Activated naive CD4-positive, alpha-beta T cell treated with anti-CD3 and anti-CD28 coated beads, Interleukin-2, amount 50 U/mL, for 16 hours (primary cell): ENCODE data around the gene LAMP1.
"Not testable (repeated sequence)": the region's sequence is repeated elsewhere in the genome, so short reads cannot be mapped to it uniquely, and the experiment has no call there.

ENCODE experiments used
- DNase-seq: peaks from one replicate; pipeline ENCODE4 v3.0.0-alpha.2; 2020

LAMP1 gene

DNA sequence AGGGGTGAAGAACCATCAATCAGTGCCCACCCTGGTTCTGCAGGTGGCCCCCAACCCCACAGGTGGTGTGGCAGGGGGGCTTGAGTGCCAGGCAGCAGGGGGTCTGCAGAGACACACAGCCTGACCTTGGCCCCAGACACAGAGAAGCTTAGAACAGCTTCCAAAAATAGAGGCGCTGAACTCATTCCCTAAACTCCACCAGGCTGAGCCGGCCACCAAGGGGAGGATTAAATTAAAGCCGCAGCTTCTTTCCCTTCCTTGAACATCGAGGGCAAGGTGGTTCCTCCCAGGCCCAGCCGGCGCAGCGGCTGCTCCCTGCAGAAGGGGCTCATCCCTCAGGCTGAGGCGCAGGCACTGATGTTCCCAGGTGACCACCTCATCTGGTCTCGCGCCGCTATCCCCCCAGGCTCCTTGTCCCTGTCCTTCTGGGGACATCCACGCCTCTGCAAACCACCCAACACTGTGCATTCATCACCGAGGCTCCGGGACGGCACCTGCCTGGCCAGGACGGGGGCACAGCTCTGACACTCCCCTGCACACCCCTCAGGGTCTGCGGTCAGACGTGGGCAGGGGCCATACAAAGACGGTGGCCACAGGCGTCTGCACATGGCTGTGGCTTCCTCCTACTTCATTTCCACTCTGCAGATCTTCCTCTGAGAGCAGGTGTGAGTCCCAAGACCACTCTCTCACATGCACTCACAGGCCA is 30.9 kb downstream of the LAMP1 start:
- DNase-seq, result no peak

DNA sequence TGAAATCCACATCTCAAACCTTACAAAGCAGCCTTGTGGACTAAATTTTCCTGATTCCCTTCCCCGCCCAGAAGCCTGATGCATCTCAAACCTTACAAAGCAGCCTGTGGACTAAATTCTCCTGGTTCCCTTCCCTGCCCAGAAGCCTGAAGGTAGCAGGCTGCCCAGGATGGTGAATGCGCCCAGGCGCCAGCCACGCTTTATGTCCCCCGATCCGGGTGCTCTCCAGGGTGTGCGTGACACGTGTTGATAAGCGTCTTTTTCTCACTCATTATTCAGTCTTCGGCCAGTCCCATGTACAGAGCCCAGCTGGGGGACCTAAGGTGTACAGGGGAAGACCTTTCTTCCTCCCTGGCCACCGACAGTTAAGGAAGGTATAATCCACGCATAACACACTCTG is 31.8 kb downstream of the LAMP1 start:
- no peak for DNase-seq

DNA sequence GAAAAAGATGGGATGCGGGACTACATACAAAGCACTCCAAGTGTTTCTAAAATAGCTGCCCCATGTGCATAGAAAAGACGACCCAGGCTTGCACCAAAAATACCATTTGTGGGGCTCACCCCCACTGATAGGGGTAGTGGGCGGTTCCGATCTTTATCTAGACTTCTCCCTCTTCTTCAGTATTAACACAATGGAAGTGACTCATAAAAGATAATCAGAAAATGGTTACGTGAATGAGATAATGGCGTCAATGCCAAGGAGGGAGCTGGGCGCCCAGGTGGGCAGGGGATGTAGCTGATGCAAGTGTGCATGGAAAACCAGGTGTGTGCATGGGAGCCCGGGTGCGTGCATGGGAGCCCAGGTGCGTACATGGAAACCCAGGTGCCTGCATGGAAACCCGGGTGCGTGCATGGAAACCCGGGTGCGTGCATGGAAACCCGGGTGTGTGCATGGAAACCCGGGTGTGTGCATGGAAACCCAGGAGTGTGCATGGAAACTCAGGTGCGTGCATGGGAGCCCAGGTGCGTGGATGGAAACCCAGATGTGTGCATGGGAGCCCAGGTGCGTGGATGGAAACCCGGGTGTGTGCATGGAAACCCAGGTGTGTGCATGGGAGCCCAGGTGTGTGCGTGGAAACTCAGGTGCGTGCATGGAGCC is 32.7 kb downstream of the LAMP1 start:
- no peak for DNase-seq

DNA sequence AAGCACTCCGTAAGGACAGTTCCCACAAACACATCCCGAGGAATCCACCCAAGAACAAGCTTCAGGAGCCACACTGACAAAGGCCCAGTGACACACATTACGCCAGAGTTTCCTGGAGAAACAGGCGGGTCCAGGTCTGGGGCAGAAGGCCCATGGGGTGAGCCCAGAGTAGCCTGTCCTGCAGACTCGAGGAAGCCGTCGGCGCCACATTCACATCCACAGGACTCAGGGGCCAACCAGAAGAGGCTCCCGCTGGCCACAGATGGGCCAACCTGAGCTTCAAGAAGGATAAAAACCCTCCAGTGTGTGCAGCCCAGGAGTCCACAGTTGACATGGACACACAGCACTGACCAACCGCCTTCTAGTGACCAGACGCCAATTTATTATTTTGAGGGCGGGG is 35.6 kb downstream of the LAMP1 start:
- DNase-seq, result no peak

DNA sequence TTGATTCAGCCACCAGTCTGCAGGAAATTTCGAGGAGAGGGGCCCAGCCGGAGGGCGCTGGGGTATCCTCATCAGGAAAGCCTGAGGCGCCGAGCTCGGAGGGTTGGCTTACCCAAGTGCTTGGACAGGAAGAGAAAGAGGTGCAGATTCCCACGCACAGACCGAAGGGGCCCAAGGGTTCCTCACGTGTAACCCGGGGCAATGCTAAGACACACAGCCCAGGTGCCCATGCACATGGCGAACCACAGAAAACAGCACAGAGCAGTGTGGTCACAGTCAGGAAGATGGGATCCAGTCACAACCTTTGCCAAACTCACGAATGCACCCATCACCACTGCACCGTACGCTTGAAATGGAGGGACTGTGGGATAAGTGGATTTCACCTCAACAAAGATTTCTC is 36.0 kb downstream of the LAMP1 start:
- no peak for DNase-seq

DNA sequence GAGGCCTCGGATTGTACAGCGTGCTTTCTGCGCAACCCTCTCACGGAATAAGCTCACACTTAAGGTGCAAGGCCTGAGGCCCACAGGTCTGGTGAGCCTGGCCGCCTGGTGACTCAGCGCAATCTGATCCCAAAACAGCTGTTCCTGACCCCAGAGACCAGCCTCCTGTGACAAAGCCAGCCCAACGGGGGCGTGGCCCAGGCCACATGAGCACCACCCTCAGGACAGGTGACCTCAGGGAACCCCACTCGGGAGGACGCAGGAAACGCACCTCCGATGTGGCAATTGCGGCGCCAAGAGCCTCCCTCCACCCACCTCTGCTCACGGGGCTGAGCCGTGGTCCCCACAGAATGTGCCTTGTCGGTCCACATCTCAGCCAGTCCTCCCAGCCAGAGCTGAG is 40.5 kb downstream of the LAMP1 start:
- DNase-seq, result no peak

DNA sequence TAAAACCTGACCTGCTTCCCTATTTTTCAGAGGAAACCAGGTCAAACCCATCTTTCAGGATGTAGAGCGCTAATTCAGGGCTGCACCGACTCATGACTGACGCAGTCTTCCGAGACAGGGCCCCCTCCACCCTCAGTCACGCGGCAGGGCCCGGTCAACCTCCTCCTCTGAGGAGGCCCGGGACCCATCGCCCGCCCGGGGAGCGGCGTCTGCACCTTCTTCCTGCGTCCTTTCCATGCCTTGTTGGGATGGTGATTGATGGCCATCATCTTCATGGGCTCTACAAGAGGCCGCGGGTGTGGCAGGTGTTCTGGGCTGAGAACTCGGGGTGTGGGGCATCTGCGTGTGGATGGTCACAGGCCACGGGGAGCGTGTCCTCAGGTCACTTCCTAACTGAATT is 40.9 kb downstream of the LAMP1 start:
- no peak for DNase-seq

DNA sequence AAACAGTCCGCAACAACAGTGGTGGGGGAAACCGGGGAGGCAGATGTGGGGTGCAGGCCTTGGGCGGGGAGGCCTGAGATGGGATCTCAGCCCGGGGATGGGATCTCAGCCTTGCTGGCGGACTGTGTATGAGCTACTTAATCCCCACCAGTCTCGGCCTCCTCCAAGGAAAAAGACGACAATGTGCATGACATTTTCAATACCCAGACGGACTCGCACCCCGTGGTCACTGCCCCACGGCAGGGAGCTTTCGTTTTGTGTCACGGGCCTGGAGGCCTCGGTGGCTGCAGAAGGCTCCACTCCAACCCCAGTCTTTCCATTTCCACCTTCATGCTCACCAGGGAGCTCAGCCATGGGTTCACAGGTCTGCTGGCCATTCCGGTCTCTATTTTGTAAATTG is 41.4 kb downstream of the LAMP1 start:
- no peak for DNase-seq

DNA sequence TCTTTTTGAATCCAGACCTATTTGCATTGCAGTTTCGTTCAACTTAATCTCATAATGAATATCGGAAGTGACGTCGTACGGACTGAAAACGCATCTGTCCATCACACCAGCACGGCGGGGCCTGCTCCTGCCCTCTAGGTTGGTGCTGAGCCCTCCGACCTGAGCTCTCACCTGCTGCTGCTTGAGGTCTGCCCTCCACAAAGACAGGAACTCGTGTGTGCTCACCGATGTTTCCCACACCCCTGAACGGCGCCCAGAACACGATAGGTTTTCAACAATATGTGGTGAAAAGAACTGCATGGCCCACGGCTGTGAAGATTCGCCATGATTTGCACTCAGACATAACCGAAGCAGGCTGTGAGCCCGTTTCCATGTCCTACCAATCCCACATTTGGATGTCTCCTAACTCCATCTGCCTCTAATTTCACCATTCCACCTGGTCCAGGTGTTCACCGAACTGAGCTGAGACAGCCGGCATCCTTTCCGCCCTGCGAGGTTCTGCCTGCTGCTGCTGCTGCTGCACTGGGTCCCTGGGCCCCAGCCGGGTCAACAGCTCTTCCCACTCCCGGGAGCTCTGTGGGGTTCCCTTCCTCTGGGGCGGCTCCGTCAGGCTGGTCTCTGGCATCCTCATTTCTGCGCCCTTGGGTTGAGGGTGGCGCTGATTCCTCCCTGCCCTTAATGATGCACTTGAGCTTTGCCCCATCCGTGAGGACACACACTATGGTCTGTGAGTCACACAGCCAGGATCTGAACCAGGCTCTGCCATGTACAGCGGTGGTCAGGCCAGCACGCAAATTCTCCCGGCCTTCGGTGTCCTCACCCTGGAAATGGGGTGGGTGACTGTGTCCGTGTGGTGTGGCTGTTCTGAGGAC is 46.0 kb downstream of the LAMP1 start:
- no peak for DNase-seq

DNA sequence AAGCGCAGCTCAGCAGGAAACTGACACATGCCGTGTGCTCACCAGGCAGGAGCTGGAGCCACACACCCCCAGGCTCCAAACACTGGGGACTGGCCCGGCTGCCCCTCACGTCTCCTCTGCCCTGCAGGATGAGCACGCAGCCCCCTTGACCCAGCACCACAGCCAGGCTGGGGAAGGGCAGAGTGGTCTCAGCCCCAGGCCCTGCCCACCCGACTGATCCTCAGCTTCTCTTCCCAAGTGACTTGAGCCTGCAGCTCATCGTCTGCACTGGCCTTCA is 46.6 kb downstream of the LAMP1 start:
- DNase-seq, result no peak

DNA sequence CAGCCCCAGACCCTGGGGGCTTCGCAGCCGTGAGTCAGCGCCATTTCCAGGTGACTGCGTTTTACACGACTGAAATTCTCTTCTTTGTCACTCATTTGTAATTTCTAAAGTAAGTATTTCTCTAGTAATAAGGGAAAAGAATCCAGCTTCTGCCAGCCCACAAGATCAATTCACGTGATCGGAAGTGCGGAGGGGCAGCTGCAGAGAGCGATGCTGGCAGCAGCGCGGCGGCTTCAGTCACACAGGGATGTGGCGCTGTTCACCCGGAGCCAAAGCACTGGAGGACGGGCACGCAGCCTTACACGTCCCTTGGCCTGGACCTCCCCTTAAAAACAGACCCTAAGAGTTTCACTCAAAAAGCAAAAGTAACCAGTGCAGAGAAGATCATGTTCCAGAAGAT is 48.4 kb downstream of the LAMP1 start:
- no peak for DNase-seq

DNA sequence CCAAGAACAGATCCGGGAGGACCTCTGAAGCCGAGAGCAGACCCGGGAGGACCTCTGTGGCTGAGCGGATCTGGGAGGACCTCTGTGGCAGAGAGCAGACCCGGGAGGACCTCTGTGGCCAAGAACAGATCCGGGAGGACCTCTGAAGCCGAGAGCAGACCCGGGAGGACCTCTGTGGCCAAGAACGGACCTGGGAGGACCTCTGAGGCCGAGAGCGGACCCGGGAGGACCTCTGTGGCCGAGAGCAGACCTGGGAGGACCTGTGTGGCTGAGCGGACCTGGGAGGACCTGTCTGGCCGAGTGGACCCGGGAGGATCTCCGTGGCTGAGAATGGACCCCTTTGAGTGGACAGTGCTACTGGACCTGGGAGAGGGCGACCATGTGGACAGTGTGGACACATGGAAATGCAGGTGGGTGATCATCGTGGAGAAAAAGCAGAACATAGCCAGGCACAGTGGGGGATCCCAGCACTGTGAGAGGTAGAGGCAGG is 50.7 kb downstream of the LAMP1 start:
- DNase-seq, result not testable (repeated sequence)

DNA sequence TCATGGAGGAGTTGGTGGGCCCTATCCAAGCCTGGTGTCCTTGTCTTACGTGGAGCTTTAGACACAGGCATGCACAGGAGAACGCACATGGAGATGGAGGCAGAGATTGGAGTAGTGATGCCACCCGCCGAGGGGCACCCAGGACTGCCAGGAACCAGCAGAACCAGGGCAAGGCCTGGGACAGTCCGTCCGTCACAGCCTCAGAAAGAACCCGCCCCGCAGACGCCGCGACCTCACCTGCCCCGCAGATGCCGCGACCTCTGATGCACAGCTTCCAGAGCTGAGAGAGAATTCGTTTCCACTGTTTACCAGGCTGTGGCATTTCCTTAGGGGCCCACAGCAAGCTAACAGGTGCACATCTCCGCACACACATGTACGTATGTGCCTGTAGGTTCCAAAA is 51.6 kb downstream of the LAMP1 start:
- DNase-seq, result no peak

DNA sequence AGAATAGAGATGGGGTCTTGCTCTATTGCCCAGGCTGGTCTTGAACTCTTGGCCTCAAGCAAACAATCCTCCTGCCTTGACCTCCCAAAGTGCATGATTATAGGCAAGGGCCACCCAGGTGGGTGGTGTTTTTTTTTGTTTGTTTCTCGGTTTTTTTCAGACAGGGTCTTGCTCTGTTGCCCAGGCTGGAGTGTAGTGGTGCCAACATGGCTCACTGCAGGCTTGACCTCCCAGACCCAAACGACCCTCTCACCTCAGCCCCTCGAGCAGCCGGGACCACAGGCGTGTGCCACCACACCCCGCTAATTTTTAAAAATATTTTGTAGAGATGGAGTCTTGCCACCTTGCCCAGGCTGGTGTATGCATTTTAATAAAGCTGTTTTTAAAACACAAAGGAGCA is 52.0 kb downstream of the LAMP1 start:
- DNase-seq, result no peak

DNA sequence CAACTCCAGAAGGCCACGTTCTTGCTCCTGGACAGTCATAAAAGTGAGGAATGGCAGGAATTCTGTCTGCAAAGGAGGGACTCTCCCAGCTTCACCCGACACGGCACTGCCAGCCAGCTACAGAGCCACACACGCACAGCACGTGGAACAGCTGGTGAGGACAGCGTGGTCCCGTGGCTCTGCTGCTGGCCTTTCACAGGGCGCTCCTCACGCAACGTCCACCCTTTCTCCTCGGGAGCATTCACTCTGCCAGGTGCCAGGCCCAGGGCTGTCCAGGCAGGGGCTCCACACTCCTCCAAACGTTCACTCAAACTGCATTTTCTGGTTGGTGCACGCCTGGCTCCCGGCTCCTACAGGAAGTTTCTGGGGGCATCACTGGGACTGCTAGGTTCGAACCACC is 52.5 kb downstream of the LAMP1 start:
- DNase-seq, result no peak

DNA sequence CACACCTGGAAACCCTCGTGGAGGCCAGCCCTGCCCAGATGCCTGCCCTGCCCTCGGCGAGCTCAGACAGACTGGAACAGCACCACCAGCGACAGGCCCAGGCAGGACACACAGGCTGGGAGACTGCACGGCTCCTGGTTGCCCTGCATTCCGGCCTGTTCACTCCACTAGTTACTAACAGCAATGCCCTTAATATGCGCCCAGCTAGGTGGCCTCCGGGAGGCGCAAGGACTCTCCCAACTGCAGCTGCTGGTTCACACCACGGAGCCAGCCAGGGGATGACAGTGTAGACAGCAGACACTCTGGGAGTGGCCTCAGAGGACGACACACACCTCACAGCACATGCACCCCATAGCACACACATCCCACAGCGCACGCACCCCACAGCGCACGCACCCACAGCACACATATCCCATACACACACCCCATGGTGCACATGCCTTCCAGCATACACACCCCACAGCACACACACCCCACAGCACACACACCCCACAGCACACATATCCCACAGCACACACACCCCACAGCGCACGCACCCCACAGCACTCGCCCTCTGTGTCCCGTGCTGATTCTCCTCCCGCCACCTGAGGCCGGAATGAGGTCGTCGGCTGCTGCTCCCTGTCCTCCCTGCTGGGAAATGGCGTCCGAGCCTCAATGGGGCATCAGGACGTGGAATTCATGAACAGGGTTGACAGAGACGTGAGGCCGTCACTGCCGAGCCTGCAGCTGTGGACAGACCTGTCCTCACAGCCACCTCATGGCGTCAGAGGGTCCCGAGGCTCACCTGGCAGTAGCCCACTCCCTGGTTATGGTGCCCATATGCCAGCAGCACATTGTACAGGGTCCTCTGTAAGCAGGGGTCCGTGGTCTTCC is 53.3 kb downstream of the LAMP1 start:
- no peak for DNase-seq

DNA sequence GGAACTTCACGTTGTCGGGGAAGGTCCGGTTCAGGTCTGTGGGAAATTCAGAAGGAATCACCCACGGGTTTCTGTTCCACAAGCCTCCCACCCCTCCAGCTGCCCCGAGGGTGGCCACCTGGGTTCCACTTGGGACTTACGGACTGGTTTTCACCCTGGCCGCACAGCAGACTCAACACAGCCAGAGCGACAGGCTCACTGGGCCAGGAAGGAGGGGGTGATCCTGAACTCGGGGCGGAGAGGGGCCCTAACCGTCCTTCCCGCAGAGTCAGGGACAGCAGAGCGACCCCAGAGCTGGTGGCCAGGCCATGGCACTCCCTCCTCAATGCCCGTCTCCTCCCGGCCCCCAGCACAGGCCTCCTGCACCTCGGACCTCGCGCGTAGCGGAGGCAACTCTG is 53.9 kb downstream of the LAMP1 start:
- no peak for DNase-seq

DNA sequence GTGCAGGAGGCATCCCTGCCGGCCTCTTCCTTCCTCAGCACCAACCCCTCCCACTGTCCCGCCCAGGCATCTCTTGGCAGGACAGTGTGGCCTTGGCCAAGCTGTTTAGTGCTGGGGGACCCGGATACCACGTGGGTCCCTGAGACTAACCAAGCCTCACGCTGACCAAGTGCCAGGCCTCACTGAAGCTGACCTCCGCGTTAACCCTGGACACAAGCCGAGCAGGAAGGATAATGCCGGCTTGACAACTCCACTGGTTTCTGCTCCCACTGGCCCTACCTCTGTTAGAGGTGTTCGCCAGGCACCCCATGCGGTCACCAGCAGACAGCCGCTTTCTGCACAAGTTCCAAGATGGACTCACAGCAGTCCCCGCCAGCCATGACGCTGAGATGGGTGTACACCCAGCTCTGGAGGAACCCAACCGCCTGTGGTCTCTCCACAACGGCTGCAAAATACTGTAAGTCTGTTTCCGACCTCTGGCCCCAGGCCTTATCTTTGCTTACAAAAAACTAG is 54.5 kb downstream of the LAMP1 start:
- DNase-seq, result no peak

DNA sequence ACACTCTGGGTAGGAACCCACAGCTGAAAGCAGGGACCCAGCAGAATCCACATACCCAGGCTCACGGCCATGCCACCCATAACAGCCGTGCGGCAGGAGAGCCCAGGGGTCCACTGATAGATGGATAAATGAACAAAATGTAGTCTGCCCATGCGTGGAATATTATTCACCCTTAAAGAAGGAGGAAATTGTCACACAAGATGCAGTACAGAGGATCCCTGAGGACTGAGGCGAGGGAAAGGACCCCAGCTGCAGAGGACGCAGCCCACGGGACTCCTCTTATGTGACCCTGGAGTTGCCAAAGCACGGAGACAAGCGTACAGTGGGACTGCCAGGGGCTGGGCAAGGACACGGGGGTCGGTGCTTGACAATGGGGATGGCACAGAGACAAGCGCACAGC is 56.2 kb downstream of the LAMP1 start:
- no peak for DNase-seq

DNA sequence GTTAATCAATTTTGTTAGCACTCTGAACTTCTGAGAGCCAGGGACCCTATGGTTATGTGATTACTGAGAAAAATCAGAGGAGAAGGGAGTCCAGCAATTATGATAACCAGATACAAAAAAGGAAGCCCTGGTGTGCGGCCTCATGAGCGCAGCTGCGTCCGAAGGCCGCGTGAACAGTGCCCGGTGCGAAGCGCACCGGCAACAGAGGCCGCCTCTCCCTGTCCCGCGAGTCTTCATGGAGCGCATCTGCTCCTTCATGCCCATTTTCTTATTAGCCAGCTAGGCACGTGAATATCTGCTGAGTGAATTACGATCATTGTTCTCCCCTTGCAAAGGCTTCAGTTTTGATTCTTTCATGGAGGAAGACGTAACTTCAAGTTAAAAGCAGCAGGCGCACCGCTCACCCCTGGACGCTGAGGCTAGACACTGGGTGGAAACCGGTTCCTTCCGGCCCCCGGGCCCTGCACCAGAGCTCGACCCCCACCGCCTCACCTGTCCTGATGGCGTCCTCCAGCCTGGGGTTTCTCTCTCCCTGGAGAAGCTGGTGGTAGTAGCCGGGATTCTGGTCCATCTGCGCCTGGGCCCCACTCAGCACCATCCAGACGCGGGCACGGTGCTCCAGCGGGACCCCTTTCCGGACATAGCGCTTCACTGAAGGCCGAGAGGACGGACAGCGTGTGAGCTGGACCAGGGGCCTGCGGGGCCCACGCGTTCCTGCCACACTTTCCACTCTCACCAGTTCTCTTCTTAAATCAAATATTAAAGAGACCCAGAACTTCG is 58.0 kb downstream of the LAMP1 start:
- DNase-seq, result no peak

DNA sequence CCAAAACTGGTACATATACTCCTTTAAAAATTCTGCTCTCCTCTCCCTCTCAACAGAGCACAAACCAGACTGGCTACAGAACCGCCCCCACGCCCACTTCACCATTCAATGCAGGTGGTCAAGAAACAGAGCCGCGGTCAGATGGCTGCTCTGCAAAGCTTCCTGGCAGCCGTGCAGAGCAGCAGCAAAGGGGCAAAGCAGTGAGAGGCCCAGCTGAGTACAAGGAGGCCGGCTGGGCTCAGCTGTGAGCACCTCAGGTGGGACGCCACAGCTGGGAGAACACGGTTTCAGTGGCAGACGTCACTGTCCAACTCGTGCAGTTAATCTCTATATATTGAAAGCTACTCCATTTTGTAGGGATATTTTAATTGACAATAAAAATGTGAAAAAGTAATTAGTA is 58.6 kb downstream of the LAMP1 start:
- DNase-seq, result no peak

DNA sequence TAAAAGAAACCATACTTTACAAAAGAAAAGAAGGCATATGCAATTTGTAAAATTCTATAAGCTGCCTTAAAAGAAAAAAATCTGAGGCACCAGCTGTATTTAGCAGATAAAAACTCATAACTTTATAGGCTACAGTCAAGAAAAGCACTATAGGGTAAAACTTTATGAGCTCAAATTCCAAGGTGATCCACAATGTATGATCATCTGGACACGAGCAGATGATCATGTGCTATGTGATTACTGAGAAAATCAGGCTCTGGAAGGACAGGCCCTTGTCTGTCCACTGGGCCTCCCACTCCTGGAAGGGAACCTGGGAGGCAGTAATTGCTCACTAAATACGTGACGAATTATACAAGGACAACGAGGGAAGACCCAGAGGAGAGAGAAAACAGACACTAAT is 59.6 kb downstream of the LAMP1 start:
- DNase-seq, result no peak
